PC-9 (cell line): Measurements from ENCODE around the gene ULK3.

Experiments used
- EZH2 ChIP-seq: fragments of 200-600 bp; sonication (generic); IDR thresholded peaks from 2 replicates; pipeline ENCODE4 v1.8.0; 2017; ENCODE audit warnings: antibody characterized with exemption, low read depth
- TF ChIP-seq, protein P1 (sequence below): fragments of 200-600 bp; sonication (generic); conservative IDR thresholded peaks from 2 replicates; pipeline ENCODE4 v1.6.1; 2017; ENCODE audit warnings: mixed run types, antibody characterized with exemption, mild to moderate bottlenecking, moderate library complexity

- TF ChIP-seq, protein P1, sequence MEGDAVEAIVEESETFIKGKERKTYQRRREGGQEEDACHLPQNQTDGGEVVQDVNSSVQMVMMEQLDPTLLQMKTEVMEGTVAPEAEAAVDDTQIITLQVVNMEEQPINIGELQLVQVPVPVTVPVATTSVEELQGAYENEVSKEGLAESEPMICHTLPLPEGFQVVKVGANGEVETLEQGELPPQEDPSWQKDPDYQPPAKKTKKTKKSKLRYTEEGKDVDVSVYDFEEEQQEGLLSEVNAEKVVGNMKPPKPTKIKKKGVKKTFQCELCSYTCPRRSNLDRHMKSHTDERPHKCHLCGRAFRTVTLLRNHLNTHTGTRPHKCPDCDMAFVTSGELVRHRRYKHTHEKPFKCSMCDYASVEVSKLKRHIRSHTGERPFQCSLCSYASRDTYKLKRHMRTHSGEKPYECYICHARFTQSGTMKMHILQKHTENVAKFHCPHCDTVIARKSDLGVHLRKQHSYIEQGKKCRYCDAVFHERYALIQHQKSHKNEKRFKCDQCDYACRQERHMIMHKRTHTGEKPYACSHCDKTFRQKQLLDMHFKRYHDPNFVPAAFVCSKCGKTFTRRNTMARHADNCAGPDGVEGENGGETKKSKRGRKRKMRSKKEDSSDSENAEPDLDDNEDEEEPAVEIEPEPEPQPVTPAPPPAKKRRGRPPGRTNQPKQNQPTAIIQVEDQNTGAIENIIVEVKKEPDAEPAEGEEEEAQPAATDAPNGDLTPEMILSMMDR = no peak
- TF ChIP-seq EZH2 = no peak
These were observed 23.1 kb upstream of the ULK3 start for GRCh38 chr15:74866090-74866489.
